GM12873 (cell line): Measurements from ENCODE around the gene TRAF1.

Experiments used
- CTCF ChIP-seq: IDR thresholded peaks from 2 replicates; pipeline ENCODE4 v1.5.1; 2012; ENCODE audit warnings: low read depth, mild to moderate bottlenecking, moderate library complexity, low read length, control low read depth; ENCODE audit not compliant: insufficient read depth; ENCODE audit errors: missing control alignments

Gene TRAF1

GRCh38 chr9:120877276-120878034, 49.1 kb downstream of the TRAF1 start:
- TF ChIP-seq CTCF, result peak; percentile 20

GRCh38 chr9:120876842-120877240, 49.8 kb downstream of the TRAF1 start, which contains the start of gene PHF19:
Gene PHF19 (minus strand): TSS chr9:120877188. CDS start chr9:120874741, 2,447 bp downstream.
- TF ChIP-seq CTCF, result peak; percentile 7

- peak; percentile 21 for TF ChIP-seq CTCF
Observed at GRCh38 chr9:120875954-120876841, 50.4 kb downstream of the TRAF1 start.

GRCh38 chr9:120875643-120875953, 51.0 kb downstream of the TRAF1 start:
- TF ChIP-seq CTCF, result no peak

GRCh38 chr9:120875195-120875565, 51.4 kb downstream of the TRAF1 start:
- no peak for TF ChIP-seq CTCF

GRCh38 chr9:120874226-120875194, 52.1 kb downstream of the TRAF1 start:
- TF ChIP-seq CTCF, result no peak
